Karpas-422 (cell line): ENCODE results near the gene FRY. TPM values are rescaled to one million over a fixed set of nuclear protein-coding genes. Genes with fewer than 3 reads are reported as not detected.

ENCODE experiments used
- DNase-seq: peaks from one replicate; pipeline ENCODE4 v3.0.0-alpha.2; 2015
- H2AFZ ChIP-seq: fragments of 200-600 bp; sonication (generic); 2 replicates; pipeline ENCODE4 v1.6.1; 2014; ENCODE audit warnings: antibody characterized with exemption, low read length, mixed read lengths
- H3K27ac ChIP-seq: fragments of 200-600 bp; sonication (generic); 2 replicates; pipeline ENCODE4 v1.5.1; 2014; ENCODE audit warnings: mild to moderate bottlenecking, low read length, moderate library complexity
- H3K27me3 ChIP-seq: fragments of 200-600 bp; sonication (generic); 2 replicates; pipeline ENCODE4 v1.6.1; 2014; ENCODE audit warnings: low read length, mixed read lengths
- H3K36me3 ChIP-seq: fragments of 200-600 bp; sonication (generic); 2 replicates; pipeline ENCODE4 v1.6.1; 2014; ENCODE audit warnings: low read length, mixed read lengths; ENCODE audit not compliant: insufficient read depth
- H3K4me1 ChIP-seq: fragments of 200-600 bp; sonication (generic); 2 replicates; pipeline ENCODE4 v1.6.1; 2014; ENCODE audit warnings: mild to moderate bottlenecking, low read length, mixed read lengths
- H3K4me2 ChIP-seq: fragments of 200-600 bp; sonication (generic); 2 replicates; pipeline ENCODE4 v1.6.1; 2014; ENCODE audit warnings: low read length, low read depth, mild to moderate bottlenecking; ENCODE audit not compliant: poor library complexity, severe bottlenecking
- H3K4me3 ChIP-seq: fragments of 200-600 bp; sonication (generic); 2 replicates; pipeline ENCODE4 v1.5.1; 2014; ENCODE audit warnings: mild to moderate bottlenecking, antibody characterized with exemption, low read length, mixed read lengths
- H3K79me2 ChIP-seq: fragments of 200-600 bp; sonication (generic); 2 replicates; pipeline ENCODE4 v1.6.1; 2014; ENCODE audit warnings: mild to moderate bottlenecking, low read length, mixed read lengths
- H3K9ac ChIP-seq: fragments of 200-600 bp; sonication (generic); 2 replicates; pipeline ENCODE4 v1.6.0; 2014; ENCODE audit warnings: low read length
- H3K9me2 ChIP-seq: fragments of 200-600 bp; sonication (generic), shearing (Covaris generic); replicated peaks from 2 replicates; pipeline ENCODE4 v1.6.0; 2014; ENCODE audit warnings: mild to moderate bottlenecking, low read length, moderate library complexity; ENCODE audit not compliant: insufficient read depth
- H3K9me3 ChIP-seq: fragments of 300-700, 200-600 bp; sonication (generic); 2 replicates; pipeline ENCODE4 v1.6.1; 2014; ENCODE audit warnings: low read length, mixed read lengths
- H4K20me1 ChIP-seq: fragments of 200-600 bp; sonication (generic); 2 replicates; pipeline ENCODE4 v1.6.1; 2014; ENCODE audit warnings: mild to moderate bottlenecking, antibody characterized with exemption, low read length, low read depth; ENCODE audit not compliant: insufficient read depth
- total RNA-seq: library from RNA; depleted of rRNA; stranded (reverse); fragments of >200 nt; shearing (Covaris generic); gene quantifications from 2 replicates; pipeline ENCODE4 v1.2.3, GENCODE V29; 2014; ENCODE audit warnings: low replicate concordance

Gene FRY
- total RNA-seq, 1 experiment from 2014 or later = 1.6 TPM

GRCh38 chr13:32038343-32038742 lies 6.8 kb downstream of the FRY start:
- H3K36me3 ChIP-seq = no peaks in the 10 kb centered on the region
- no peak overlapping the region for H2AFZ ChIP-seq
- H3K27ac ChIP-seq = no peak overlapping the region
- no peak for DNase-seq
- H3K27me3 ChIP-seq = no peaks in the 10 kb centered on the region
- H3K4me3 ChIP-seq = no peak overlapping the region
- no peaks in the 10 kb centered on the region for H3K4me1 ChIP-seq
- no peak overlapping the region for H3K4me2 ChIP-seq
- no peaks in the 10 kb centered on the region for H4K20me1 ChIP-seq
- no peak overlapping the region for H3K9ac ChIP-seq
- no peaks in the 10 kb centered on the region for H3K9me3 ChIP-seq
- no peaks in the 10 kb centered on the region for H3K9me2 ChIP-seq
- no peaks in the 10 kb centered on the region for H3K79me2 ChIP-seq

- Histone ChIP-seq H3K9me2 (no peaks in the 10 kb centered on the region), H3K36me3 (no peaks in the 10 kb centered on the region), H3K4me1 (no peaks in the 10 kb centered on the region), H3K9ac (no peak overlapping the region), H3K9me3 (no peaks in the 10 kb centered on the region), H3K27ac (no peak overlapping the region), H3K4me2 (no peak overlapping the region), H3K79me2 (no peaks in the 10 kb centered on the region), H3K27me3 (no peaks in the 10 kb centered on the region), H3K4me3 (no peak overlapping the region), H4K20me1 (no peaks in the 10 kb centered on the region), H2AFZ (no peak overlapping the region)
- DNase-seq = no peak
Measured at GRCh38 chr13:32039056-32039455, 7.5 kb downstream of the FRY start.

GRCh38 chr13:32039528-32039927 lies 8.0 kb downstream of the FRY start:
- Histone ChIP-seq H2AFZ (no peak overlapping the region), H3K4me1 (no peaks in the 10 kb centered on the region), H3K9ac (no peak overlapping the region), H3K4me3 (no peak overlapping the region), H3K36me3 (no peaks in the 10 kb centered on the region), H3K9me2 (0 out of 2 replicates have a peak, but pooled peaks cover 2% of the 10 kb centered on the region), H4K20me1 (no peaks in the 10 kb centered on the region), H3K79me2 (no peaks in the 10 kb centered on the region), H3K9me3 (no peaks in the 10 kb centered on the region), H3K27ac (no peak overlapping the region), H3K27me3 (no peaks in the 10 kb centered on the region), H3K4me2 (no peak overlapping the region)
- DNase-seq = no peak

- no peak overlapping the region for H2AFZ ChIP-seq
- no peak overlapping the region for H3K9ac ChIP-seq
- 0 out of 2 replicates have a peak, but pooled peaks cover 2% of the 10 kb centered on the region for H3K9me2 ChIP-seq
- no peaks in the 10 kb centered on the region for H3K9me3 ChIP-seq
- H3K79me2 ChIP-seq = no peaks in the 10 kb centered on the region
- H3K36me3 ChIP-seq = no peaks in the 10 kb centered on the region
- no peak overlapping the region for H3K4me3 ChIP-seq
- H3K27ac ChIP-seq = no peak overlapping the region
- no peaks in the 10 kb centered on the region for H3K27me3 ChIP-seq
- H3K4me1 ChIP-seq = no peaks in the 10 kb centered on the region
- no peak for DNase-seq
- no peak overlapping the region for H3K4me2 ChIP-seq
- H4K20me1 ChIP-seq = no peaks in the 10 kb centered on the region
Measured at GRCh38 chr13:32040052-32040642, 8.6 kb downstream of the FRY start.

- no peak overlapping the region for H3K9ac ChIP-seq
- H3K79me2 ChIP-seq = no peaks in the 10 kb centered on the region
- H3K36me3 ChIP-seq = no peaks in the 10 kb centered on the region
- H3K27ac ChIP-seq = no peak overlapping the region
- H3K4me1 ChIP-seq = no peaks in the 10 kb centered on the region
- no peak for DNase-seq
- H3K9me3 ChIP-seq = no peaks in the 10 kb centered on the region
- H2AFZ ChIP-seq = no peak overlapping the region
- 0 out of 2 replicates have a peak, but pooled peaks cover 2% of the 10 kb centered on the region for H3K9me2 ChIP-seq
- no peaks in the 10 kb centered on the region for H3K27me3 ChIP-seq
- H4K20me1 ChIP-seq = no peaks in the 10 kb centered on the region
- H3K4me2 ChIP-seq = no peak overlapping the region
- H3K4me3 ChIP-seq = no peak overlapping the region
Measured at GRCh38 chr13:32040689-32041088, 9.1 kb downstream of the FRY start.

GRCh38 chr13:32041429-32041828 lies 9.9 kb downstream of the FRY start:
- Histone ChIP-seq H3K9me2 (0 out of 2 replicates have a peak, but pooled peaks cover 2% of the 10 kb centered on the region), H3K9ac (no peak overlapping the region), H3K4me3 (no peak overlapping the region), H3K36me3 (no peaks in the 10 kb centered on the region), H4K20me1 (no peaks in the 10 kb centered on the region), H3K4me1 (peaks cover 5% of the 10 kb centered on the region), H3K9me3 (no peaks in the 10 kb centered on the region), H3K27ac (no peak overlapping the region), H2AFZ (no peak overlapping the region), H3K79me2 (no peaks in the 10 kb centered on the region), H3K27me3 (no peaks in the 10 kb centered on the region), H3K4me2 (no peak overlapping the region)
- DNase-seq = no peak

GRCh38 chr13:32042551-32042950 lies 11.0 kb downstream of the FRY start:
- Histone ChIP-seq H3K27ac (no peak overlapping the region), H3K4me2 (no peak overlapping the region), H3K9me3 (no peaks in the 10 kb centered on the region), H3K4me1 (peaks cover 13% of the 10 kb centered on the region), H3K9ac (no peak overlapping the region), H3K9me2 (0 out of 2 replicates have a peak, but pooled peaks cover 2% of the 10 kb centered on the region), H3K36me3 (no peaks in the 10 kb centered on the region), H3K4me3 (no peak overlapping the region), H4K20me1 (no peaks in the 10 kb centered on the region), H2AFZ (no peak overlapping the region), H3K79me2 (no peaks in the 10 kb centered on the region), H3K27me3 (no peaks in the 10 kb centered on the region)
- DNase-seq = no peak

GRCh38 chr13:32044446-32044845 lies 12.9 kb downstream of the FRY start:
- Histone ChIP-seq H3K4me3 (no peak overlapping the region), H3K36me3 (no peaks in the 10 kb centered on the region), H3K4me1 (peaks cover 13% of the 10 kb centered on the region), H3K27me3 (no peaks in the 10 kb centered on the region), H3K9me2 (0 out of 2 replicates have a peak, but pooled peaks cover 2% of the 10 kb centered on the region), H3K27ac (no peak overlapping the region), H3K79me2 (no peaks in the 10 kb centered on the region), H3K4me2 (no peak overlapping the region), H2AFZ (no peak overlapping the region), H4K20me1 (no peaks in the 10 kb centered on the region), H3K9ac (no peak overlapping the region), H3K9me3 (no peaks in the 10 kb centered on the region)
- no peak for DNase-seq
